Calu3 (cell line): ENCODE measurements around the gene ST6GALNAC6. TPM values are rescaled to one million over a fixed set of nuclear protein-coding genes. Genes with fewer than 3 reads are reported as not detected.

Source experiments
- BruUV-seq: library from RNA; stranded (reverse); fragments of 400-500 nt; replicated peaks from 2 replicates; lab custom pipeline; 2021; lab: Mats Ljungman, UMichigan
- CTCF ChIA-PET: fragments of 300-600 bp; sonication (Branson Sonifier 250); formaldehyde crosslinking; loops from one replicate; lab custom pipeline; 2022; ENCODE audit warnings: antibody characterized with exemption; lab: Charles Lee
- DNase-seq: peaks from one replicate; pipeline ENCODE4 v3.0.0; 2022
- H3K27ac Mint-ChIP-seq: one replicate; pipeline ENCODE4 v1.8.0; 2022; ENCODE audit warnings: mixed read lengths; ENCODE audit not compliant: unreplicated experiment
- H3K27me3 Mint-ChIP-seq: one replicate; pipeline ENCODE4 v1.8.0; 2022; ENCODE audit warnings: mixed read lengths; ENCODE audit not compliant: unreplicated experiment
- H3K36me3 Mint-ChIP-seq: one replicate; pipeline ENCODE4 v1.8.0; 2022; ENCODE audit warnings: mild to moderate bottlenecking, moderate library complexity, mixed read lengths; ENCODE audit not compliant: insufficient read depth, unreplicated experiment
- H3K4me1 Mint-ChIP-seq: one replicate; pipeline ENCODE4 v1.8.0; 2022; ENCODE audit warnings: mild to moderate bottlenecking, low read depth, mixed read lengths; ENCODE audit not compliant: unreplicated experiment
- H3K4me3 Mint-ChIP-seq: one replicate; pipeline ENCODE4 v1.8.0; 2022; ENCODE audit warnings: mild to moderate bottlenecking, low read depth, moderate library complexity, mixed read lengths; ENCODE audit not compliant: unreplicated experiment
- H3K9me3 Mint-ChIP-seq: one replicate; pipeline ENCODE4 v1.8.0; 2022; ENCODE audit warnings: low read depth, mixed read lengths; ENCODE audit not compliant: unreplicated experiment
- intact Hi-C: fragments of 100-400 bp; cut with micrococcal nuclease; formaldehyde crosslinking; loops from one replicate; pipeline ENCODE4 v1.10.0; 2022; ENCODE audit not compliant: unreplicated experiment
- total RNA-seq: library from RNA; stranded (reverse); gene quantifications from 2 replicates; pipeline ENCODE4 v1.2.3, GENCODE V29; 2022
- TF ChIP-seq, protein P1 (sequence below): fragments of 200-600 bp; IDR thresholded peaks from one replicate; pipeline ENCODE4 v1.8.0; 2022; ENCODE audit warnings: antibody characterized with exemption; ENCODE audit not compliant: unreplicated experiment

The ST6GALNAC6 gene
- total RNA-seq, 1 experiment from 2014 or later, result 9.1 TPM

DNA sequence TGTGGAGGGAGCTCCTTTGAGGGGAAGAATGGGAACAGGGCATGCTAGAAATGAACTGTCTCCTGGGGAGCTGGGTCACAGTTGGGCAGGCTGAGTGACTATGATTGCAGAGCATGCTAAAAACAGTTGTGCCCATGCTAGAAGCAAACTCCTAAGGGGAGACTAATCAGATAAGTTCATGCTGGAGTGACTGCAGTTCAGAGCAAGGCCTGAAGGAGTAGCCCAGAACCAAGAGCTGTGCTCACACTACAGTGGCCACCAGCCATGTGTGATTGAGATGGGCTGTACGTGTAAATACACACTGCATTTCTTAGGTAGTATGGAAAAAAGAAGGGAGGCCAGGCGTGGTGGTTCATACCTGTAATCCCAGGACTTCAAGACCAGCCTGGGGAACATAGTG is 11.6 kb downstream of the ST6GALNAC6 start:
- Mint-ChIP-seq H3K4me1 (peaks cover 11% of the 10 kb centered on the region), H3K27ac (no peak overlapping the region), H3K36me3 (peaks cover 5% of the 10 kb centered on the region), H3K4me3 (no peak overlapping the region), H3K27me3 (no peaks in the 10 kb centered on the region), H3K9me3 (peaks cover 3% of the 10 kb centered on the region)
- no peak for DNase-seq
- no TSS peak for BruUV-seq
- TF ChIP-seq, protein P1, sequence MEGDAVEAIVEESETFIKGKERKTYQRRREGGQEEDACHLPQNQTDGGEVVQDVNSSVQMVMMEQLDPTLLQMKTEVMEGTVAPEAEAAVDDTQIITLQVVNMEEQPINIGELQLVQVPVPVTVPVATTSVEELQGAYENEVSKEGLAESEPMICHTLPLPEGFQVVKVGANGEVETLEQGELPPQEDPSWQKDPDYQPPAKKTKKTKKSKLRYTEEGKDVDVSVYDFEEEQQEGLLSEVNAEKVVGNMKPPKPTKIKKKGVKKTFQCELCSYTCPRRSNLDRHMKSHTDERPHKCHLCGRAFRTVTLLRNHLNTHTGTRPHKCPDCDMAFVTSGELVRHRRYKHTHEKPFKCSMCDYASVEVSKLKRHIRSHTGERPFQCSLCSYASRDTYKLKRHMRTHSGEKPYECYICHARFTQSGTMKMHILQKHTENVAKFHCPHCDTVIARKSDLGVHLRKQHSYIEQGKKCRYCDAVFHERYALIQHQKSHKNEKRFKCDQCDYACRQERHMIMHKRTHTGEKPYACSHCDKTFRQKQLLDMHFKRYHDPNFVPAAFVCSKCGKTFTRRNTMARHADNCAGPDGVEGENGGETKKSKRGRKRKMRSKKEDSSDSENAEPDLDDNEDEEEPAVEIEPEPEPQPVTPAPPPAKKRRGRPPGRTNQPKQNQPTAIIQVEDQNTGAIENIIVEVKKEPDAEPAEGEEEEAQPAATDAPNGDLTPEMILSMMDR, result no peak
- intact Hi-C loops, result no loop called here
- CTCF ChIA-PET, result no interaction called here

GRCh38 chr9:127886401-127886972 is 12.9 kb downstream of the ST6GALNAC6 start:
- BruUV-seq, result no TSS peak
- intact Hi-C loops, result no loop called here
- Mint-ChIP-seq H3K4me1 (peaks cover 11% of the 10 kb centered on the region), H3K9me3 (peaks cover 2% of the 10 kb centered on the region), H3K27ac (no peak overlapping the region), H3K27me3 (no peaks in the 10 kb centered on the region), H3K36me3 (peaks cover 10% of the 10 kb centered on the region), H3K4me3 (no peak overlapping the region)
- no peak for DNase-seq
- CTCF ChIA-PET, result no interaction called here
- TF ChIP-seq, protein P1, result no peak

DNA sequence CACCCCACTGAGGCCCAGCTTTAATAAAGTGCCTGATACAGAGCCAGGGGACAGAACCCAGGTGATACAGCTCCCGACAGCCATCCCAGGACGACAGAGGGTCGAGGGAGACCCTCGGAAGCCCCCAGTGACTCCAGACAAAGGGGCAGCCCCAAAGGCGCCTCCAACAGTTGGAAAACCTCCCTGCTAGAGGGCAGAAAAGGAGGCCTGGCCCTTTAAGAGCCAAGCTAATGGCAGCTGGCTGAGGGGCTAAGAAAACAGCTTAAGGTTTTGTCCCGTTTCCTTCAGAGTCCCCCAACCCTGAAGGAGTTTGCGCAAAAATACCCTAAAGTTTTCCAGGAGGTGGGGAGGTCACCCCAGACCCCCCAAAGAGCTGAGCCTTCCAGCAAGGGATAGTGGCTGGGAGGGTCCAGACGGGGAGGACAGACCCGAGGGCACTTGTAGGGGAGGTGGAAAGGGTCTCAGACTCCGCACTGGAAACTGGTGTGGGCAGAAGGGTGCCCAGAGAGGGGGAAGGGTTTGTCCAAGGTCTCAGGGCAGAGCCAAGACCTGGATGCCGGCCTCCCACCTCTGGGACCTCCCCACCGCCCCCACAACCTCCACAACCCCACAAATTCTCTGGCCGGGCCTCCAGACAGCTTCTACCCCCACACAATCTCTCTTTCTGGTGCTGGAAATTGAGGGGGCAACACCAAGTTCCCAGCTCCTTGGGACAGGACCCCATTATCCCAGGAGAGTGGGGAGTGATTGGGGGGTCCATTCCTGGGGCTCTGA is 13.7 kb downstream of the ST6GALNAC6 start:
- no TSS peak for BruUV-seq
- TF ChIP-seq, protein P1, result no peak
- Mint-ChIP-seq H3K27me3 (no peaks in the 10 kb centered on the region), H3K36me3 (peaks cover 10% of the 10 kb centered on the region), H3K4me3 (no peak overlapping the region), H3K4me1 (peaks cover 11% of the 10 kb centered on the region), H3K9me3 (no peaks in the 10 kb centered on the region), H3K27ac (no peak overlapping the region)
- intact Hi-C loops, result no loop called here
- no peak for DNase-seq
- CTCF ChIA-PET, result interaction anchor here (1.1 kb wide), 1 partner anchor 53 kb away, joined by 3 read pairs; no protein-coding TSS in a partner anchor

DNA sequence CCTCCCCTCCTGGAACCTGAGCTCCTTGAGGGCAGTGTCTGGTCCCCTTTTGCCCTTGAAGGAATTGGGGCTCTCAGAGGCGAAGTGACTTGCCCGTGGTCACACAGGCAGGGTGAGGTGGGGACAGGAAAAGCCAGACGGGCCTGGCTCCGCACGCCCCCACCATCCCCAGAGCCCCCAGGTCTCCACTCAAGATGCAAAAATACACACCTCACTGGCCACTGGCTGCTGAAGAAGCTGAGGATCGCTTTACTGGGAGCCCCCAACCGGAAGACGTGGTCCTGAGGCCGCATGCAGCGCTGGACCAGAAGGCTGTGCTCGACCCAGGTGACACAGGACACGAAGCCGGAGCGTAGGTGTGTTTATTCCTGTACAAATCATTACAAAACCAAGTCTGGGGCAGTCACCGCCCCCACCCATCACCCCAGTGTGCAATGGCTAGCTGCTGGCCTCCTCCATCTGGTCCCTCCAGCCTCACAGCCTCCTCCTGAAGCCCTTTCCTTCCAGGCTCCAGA is 14.4 kb downstream of the ST6GALNAC6 start:
- H3K9me3 Mint-ChIP-seq, result no peaks in the 10 kb centered on the region
- peaks cover 10% of the 10 kb centered on the region for H3K36me3 Mint-ChIP-seq
- CTCF ChIA-PET, result interaction anchor here (1.1 kb wide), 1 partner anchor 54 kb away, joined by 3 read pairs; no protein-coding TSS in a partner anchor

More for the DNA sequence above, 14.4 kb downstream of the ST6GALNAC6 start:
- no peak for DNase-seq
- intact Hi-C loops, result no loop called here
- Mint-ChIP-seq H3K4me3 (peak overlapping the region; percentile 27), H3K4me1 (peaks cover 11% of the 10 kb centered on the region), H3K27ac (peak overlapping the region; percentile 76), H3K27me3 (no peaks in the 10 kb centered on the region)
- no TSS peak for BruUV-seq
- TF ChIP-seq, protein P1, result no peak
